Upper lobe of left lung (tissue), 4 donors: ENCODE measurements around the gene CCR5.

Source experiments
- CTCF ChIP-seq, 6 experiments: fragments of 450-650 bp in 4 of 6; fragments of 200-600 bp in 2 of 6; sonication (generic) in 2 of 6; IDR thresholded peaks; one replicate each; pipeline ENCODE4 v1.5.1; 2016 to 2019; ENCODE audit warnings: antibody characterized with exemption in 6 of 6
- EP300 ChIP-seq, 4 donors: sonication (generic); formaldehyde crosslinking; IDR thresholded peaks; one replicate each; pipeline ENCODE4 v1.5.1; 2017; ENCODE audit warnings: antibody characterized with exemption in 4 of 4, control low read depth in 2 of 4
- POLR2A ChIP-seq, 4 donors: fragments of 450-650 bp; IDR thresholded peaks; one replicate each; pipeline ENCODE4 v1.5.1; 2016 to 2017; ENCODE audit warnings: antibody characterized with exemption in 4 of 4, mild to moderate bottlenecking in 2 of 4

GRCh38 chr3:46400846-46401245, 30.1 kb downstream of the CCR5 start:
- TF ChIP-seq POLR2A (IDR thresholded peaks at IDR 0.05) (no peak), CTCF (IDR thresholded peaks at IDR 0.05) (no peak), EP300 (IDR thresholded peaks at IDR 0.05) (no peak)
